ENCODE results near the gene PRKCQ.

The PRKCQ gene

DNA sequence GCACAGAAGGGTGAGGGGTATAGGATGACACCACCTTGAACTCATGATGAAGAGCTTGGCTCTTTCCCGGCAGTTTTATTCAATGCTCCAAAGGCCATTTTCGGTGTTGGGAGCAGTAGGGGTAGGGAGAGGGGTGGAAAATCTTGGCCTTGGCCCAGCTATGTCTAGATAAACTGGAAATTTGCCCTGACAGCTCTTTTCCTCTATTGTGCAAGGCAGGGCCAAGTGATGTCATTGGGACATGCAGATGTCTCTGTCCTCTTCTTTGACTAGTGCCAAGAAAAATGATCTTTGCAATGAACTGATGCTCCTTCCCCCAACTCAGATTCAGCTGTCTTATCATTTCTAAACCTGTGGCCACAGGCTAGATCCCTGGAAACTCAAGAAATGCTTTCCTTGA lies 27.7 kb upstream of the PRKCQ start:
- Histone ChIP-seq H3K9me3 (ENCODE audit: control insufficient read depth, low read length) (no peaks in the 10 kb centered on the region), H3K9ac (ENCODE audit: low read length) (no peak overlapping the region), H3K27me3 (replicated peaks; ENCODE audit: control insufficient read depth, insufficient read depth, low read length) (peaks cover 45% of the 10 kb centered on the region)

DNA sequence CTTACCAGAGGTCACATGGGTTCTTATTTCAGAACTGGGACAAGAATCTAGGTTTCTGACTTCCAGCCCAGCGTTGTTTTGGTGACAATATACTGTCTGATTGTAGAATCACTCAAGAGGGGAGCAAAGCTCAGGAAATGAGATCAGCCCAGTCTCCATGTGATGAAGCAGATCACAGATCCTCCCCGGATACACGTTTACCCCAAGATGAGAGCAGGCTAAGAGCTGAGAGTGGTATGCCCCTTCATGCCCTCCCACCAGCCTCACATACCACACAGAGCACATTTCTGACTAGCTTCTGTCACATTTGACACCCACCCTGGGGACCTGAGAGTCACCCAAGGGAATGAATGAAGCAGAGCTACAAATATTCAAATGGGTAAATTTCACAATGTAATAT lies 27.1 kb upstream of the PRKCQ start:
- peaks cover 45% of the 10 kb centered on the region for H3K27me3 ChIP-seq (replicated peaks; ENCODE audit: control insufficient read depth, insufficient read depth, low read length)
- no peak overlapping the region for H3K9ac ChIP-seq (ENCODE audit: low read length)
- no peaks in the 10 kb centered on the region for H3K36me3 ChIP-seq (ENCODE audit: control insufficient read depth, insufficient read depth, low read length, severe bottlenecking)
- no peaks in the 10 kb centered on the region for H3K4me1 ChIP-seq (ENCODE audit: control insufficient read depth, insufficient read depth, low read length)
- no peak overlapping the region for H3K4me3 ChIP-seq (ENCODE audit: low read length)
- no peaks in the 10 kb centered on the region for H3K9me3 ChIP-seq (ENCODE audit: control insufficient read depth, low read length)
- DNase-seq (ENCODE audit: low read depth), result no peak

More for the DNA sequence above, 27.7 kb upstream of the PRKCQ start:
- H3K4me3 ChIP-seq (ENCODE audit: low read length), result no peak overlapping the region
- DNase-seq (ENCODE audit: low read depth), result no peak
- H3K4me1 ChIP-seq (ENCODE audit: control insufficient read depth, insufficient read depth, low read length), result no peaks in the 10 kb centered on the region
- H3K36me3 ChIP-seq (ENCODE audit: control insufficient read depth, insufficient read depth, low read length, severe bottlenecking), result no peaks in the 10 kb centered on the region

DNA sequence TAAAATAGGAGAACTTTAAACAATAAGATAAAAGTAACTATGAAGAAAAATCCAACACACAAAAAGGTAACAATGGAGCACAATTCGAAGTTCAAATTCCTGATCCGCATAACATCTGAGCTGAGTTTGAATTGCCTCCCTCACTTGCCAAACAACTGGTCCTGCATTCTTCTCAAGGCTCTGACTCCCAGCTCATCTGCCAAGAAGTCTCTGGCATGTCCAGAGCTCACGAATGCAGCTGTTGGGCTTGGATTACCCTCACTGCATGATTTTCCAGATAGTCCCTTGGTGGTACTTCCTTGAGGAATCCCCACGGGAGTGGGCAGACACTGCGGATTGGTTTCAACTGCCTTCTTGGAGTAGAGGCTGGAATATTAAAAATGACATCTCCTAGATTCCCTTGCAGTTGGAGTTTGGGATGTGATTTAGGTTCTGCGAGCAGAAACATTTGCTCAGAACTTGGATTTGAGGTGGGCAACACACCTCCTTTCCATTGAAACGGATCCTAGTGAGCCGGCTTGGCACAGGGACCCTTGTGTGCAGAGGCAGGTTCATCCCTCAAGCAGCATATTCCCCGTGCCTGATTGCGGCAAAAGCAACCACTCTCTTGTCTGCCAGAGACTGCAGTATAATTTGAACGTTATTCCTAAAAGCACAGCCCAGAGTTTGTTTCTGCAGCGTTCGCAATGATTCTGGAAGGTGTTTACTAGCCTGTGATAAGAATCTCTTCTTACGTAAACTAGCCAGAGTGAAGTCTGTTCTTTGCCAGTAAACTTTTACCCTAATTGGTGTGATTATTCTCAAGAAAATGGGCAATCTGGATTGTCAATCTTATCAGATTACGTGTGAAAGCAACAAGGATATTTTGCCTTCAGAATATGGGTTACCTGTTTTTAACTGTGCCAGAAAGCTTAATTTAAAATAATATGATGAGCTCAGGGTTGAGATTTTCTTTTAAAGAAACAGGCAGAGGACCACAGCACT lies 23.4 kb upstream of the PRKCQ start:
- Histone ChIP-seq H3K27me3 (replicated peaks; ENCODE audit: control insufficient read depth, insufficient read depth, low read length) (peaks cover 33% of the 10 kb centered on the region), H3K9ac (ENCODE audit: low read length) (no peak overlapping the region), H3K4me1 (ENCODE audit: control insufficient read depth, insufficient read depth, low read length) (no peaks in the 10 kb centered on the region), H3K4me3 (ENCODE audit: low read length) (no peak overlapping the region), H3K9me3 (ENCODE audit: control insufficient read depth, low read length) (peaks cover 3% of the 10 kb centered on the region), H3K36me3 (ENCODE audit: control insufficient read depth, insufficient read depth, low read length, severe bottlenecking) (no peaks in the 10 kb centered on the region)
- no peak for DNase-seq (ENCODE audit: low read depth)

DNA sequence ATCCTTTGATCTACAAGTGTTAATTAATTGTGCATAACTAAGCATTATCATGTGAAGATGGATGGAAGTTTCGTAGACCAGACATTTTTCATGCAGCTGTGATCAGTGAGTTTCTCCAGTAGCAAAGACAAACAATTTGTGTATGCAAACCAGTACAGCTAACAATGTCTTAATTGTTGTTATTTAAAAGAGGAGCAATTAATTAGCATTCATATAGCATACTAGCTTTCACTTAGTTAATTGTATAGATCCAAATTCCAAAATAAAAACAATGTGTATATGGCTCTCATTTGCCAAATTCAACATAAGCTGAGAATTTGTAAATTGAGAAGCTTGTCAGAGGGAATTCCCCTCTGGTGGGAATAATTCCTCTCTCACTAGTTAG lies 22.6 kb upstream of the PRKCQ start:
- Histone ChIP-seq H3K9me3 (ENCODE audit: control insufficient read depth, low read length) (peaks cover 3% of the 10 kb centered on the region), H3K36me3 (ENCODE audit: control insufficient read depth, insufficient read depth, low read length, severe bottlenecking) (no peaks in the 10 kb centered on the region), H3K27me3 (replicated peaks; ENCODE audit: control insufficient read depth, insufficient read depth, low read length) (peaks cover 32% of the 10 kb centered on the region), H3K4me3 (ENCODE audit: low read length) (no peak overlapping the region), H3K9ac (ENCODE audit: low read length) (no peak overlapping the region), H3K4me1 (ENCODE audit: control insufficient read depth, insufficient read depth, low read length) (no peaks in the 10 kb centered on the region)
- DNase-seq (ENCODE audit: low read depth), result no peak

DNA sequence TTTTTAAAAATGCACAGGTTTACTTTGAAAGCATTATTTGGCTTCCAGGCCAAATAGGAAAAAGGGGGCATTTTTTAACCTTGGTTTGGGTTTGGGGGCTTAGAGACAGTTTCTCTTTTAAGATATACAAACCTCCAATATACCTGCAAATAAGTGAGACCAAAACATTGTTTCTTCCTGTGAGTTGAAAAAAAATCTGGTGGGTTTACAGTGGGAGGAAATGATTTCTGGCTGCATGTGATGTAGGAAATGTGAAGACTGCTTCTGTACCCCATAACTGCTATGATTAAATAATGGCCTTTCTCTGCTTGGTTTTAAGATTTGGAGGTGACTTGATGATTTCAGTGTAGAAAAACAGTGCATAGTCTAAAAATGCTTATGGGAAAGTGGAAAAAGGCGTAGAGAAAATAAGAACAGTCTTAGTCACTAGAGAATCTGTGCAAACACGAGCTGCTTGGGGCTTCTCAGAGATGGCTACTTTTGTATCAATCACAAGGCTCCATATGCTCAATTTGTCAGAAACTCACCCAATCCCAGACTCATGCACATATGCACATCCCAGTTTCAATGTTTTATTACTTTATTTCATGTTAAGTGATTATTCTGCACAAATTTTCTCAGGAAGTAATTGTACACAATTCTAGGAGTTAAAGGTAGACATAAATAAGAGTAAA lies 22.1 kb upstream of the PRKCQ start:
- peaks cover 3% of the 10 kb centered on the region for H3K9me3 ChIP-seq (ENCODE audit: control insufficient read depth, low read length)
- H3K4me1 ChIP-seq (ENCODE audit: control insufficient read depth, insufficient read depth, low read length), result no peaks in the 10 kb centered on the region

DNA sequence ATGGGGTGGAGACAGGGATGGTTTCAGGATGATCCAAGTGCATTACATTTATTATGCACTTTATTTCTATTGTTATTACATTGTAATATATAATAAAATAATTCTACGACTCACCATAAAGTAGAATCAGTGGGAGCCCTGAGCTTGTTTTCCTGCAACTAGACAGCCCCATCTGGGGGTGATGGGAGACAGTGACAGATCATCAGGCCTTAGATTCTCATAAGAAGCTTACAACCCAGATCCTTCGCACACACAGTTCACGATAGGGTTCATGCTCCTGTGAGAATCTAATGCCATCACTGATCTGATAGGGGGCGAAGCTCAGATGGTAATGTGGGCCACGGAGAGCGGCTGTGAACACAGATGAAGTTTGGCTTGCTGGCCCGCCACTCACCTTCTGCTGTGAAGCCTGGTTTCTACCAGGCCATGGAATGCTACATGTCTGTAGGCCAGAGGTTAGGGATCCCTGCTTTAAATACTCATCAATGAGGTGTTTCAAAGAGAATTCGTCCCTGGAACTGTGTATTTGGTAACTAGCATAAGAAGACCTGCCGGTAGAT lies 21.2 kb upstream of the PRKCQ start:
- Histone ChIP-seq H3K4me1 (ENCODE audit: control insufficient read depth, insufficient read depth, low read length) (no peaks in the 10 kb centered on the region), H3K27me3 (replicated peaks; ENCODE audit: control insufficient read depth, insufficient read depth, low read length) (peaks cover 27% of the 10 kb centered on the region), H3K9ac (ENCODE audit: low read length) (no peak overlapping the region), H3K9me3 (ENCODE audit: control insufficient read depth, low read length) (peaks cover 3% of the 10 kb centered on the region), H3K4me3 (ENCODE audit: low read length) (no peak overlapping the region), H3K36me3 (ENCODE audit: control insufficient read depth, insufficient read depth, low read length, severe bottlenecking) (no peaks in the 10 kb centered on the region)
- DNase-seq (ENCODE audit: low read depth), result no peak

More for the DNA sequence above, 22.1 kb upstream of the PRKCQ start:
- no peak overlapping the region for H3K9ac ChIP-seq (ENCODE audit: low read length)
- no peak for DNase-seq (ENCODE audit: low read depth)
- H3K36me3 ChIP-seq (ENCODE audit: control insufficient read depth, insufficient read depth, low read length, severe bottlenecking), result no peaks in the 10 kb centered on the region
- no peak overlapping the region for H3K4me3 ChIP-seq (ENCODE audit: low read length)
- peaks cover 31% of the 10 kb centered on the region for H3K27me3 ChIP-seq (replicated peaks; ENCODE audit: control insufficient read depth, insufficient read depth, low read length)

DNA sequence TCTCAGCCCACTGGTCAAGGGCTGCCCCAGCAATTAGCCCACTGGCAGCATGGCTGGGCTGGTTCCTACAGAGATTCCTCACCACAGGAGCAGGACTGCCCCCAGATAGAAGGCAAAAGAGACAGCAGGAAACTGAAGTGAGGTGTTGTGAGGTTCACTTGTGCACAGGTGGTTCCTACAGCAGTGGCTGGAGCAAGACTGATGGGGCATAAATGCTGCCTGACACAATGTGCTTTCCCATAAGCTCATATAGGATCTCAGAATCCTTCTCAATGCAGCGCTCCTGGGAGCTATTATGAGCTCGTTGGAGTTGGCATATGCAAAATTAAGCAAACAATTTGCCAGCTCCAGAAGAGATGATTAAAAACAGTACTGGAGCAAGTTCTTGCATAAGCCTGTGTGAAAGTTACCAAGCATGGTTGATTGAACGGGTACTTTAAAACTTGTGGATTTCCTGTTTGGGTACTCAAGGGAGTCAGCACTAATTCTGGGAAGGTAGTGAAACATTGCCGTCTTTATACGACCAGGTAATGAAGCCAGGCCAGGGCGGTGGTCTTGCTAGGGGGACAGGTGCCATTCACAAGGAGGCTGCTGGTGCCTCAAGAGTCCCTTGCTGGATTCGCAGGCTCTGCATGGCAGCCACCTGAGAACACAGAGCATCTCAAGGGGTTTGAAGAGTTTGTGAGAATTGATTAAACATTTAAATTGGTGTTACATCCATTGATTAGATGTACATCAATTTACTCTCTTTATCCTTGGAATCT lies 20.3 kb upstream of the PRKCQ start:
- H3K4me1 ChIP-seq (ENCODE audit: control insufficient read depth, insufficient read depth, low read length), result no peaks in the 10 kb centered on the region
- peaks cover 3% of the 10 kb centered on the region for H3K9me3 ChIP-seq (ENCODE audit: control insufficient read depth, low read length)
- no peak for DNase-seq (ENCODE audit: low read depth)
- no peaks in the 10 kb centered on the region for H3K36me3 ChIP-seq (ENCODE audit: control insufficient read depth, insufficient read depth, low read length, severe bottlenecking)
- H3K27me3 ChIP-seq (replicated peaks; ENCODE audit: control insufficient read depth, insufficient read depth, low read length), result peaks cover 24% of the 10 kb centered on the region
- H3K4me3 ChIP-seq (ENCODE audit: low read length), result no peak overlapping the region
- no peak overlapping the region for H3K9ac ChIP-seq (ENCODE audit: low read length)

DNA sequence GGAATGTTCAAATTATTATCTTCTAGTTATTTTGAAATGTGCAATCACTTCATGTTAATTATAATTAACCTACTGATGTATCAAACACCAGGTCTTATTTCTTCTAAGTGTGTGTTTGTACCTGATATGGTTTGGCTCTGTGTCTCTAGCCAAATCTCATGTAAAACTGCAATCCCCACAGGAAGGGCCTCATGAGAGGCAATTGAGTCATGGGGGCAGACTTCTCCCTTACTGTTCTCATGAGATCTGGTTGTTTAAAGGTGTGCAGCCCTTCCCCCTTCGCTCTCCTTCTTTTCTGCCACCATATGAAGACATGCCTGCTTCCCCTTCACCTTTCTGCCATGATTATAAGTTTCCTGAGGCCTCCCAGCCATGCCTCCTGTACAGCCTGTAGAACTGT lies 18.6 kb upstream of the PRKCQ start:
- no peaks in the 10 kb centered on the region for H3K36me3 ChIP-seq (ENCODE audit: control insufficient read depth, insufficient read depth, low read length, severe bottlenecking)
- peaks cover 14% of the 10 kb centered on the region for H3K27me3 ChIP-seq (replicated peaks; ENCODE audit: control insufficient read depth, insufficient read depth, low read length)
- H3K4me1 ChIP-seq (ENCODE audit: control insufficient read depth, insufficient read depth, low read length), result no peaks in the 10 kb centered on the region
- H3K9me3 ChIP-seq (ENCODE audit: control insufficient read depth, low read length), result peaks cover 3% of the 10 kb centered on the region
- no peak overlapping the region for H3K4me3 ChIP-seq (ENCODE audit: low read length)
- H3K9ac ChIP-seq (ENCODE audit: low read length), result no peak overlapping the region
- DNase-seq (ENCODE audit: low read depth), result no peak

DNA sequence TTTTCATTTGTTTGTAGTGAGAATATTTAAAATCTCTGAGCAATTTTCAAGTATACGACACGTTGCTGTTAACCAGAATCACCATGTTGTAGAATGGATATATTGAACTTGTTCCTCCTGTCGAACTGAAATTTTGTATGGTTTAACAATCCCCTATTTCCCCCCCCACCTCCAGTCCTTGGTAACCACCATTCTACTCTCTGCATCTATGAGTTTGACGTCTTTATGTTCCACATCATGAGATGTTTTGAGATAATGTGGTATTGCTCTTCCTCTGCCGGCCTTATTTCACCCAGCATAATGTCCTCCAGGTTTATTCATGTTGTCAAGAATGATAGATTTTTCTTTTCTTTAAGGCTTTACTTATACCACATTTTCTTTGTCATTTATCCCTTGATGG lies 17.4 kb upstream of the PRKCQ start:
- no peaks in the 10 kb centered on the region for H3K4me1 ChIP-seq (ENCODE audit: control insufficient read depth, insufficient read depth, low read length)
- peaks cover 4% of the 10 kb centered on the region for H3K27me3 ChIP-seq (replicated peaks; ENCODE audit: control insufficient read depth, insufficient read depth, low read length)
- H3K9me3 ChIP-seq (ENCODE audit: control insufficient read depth, low read length), result peaks cover 3% of the 10 kb centered on the region
- DNase-seq (ENCODE audit: low read depth), result no peak
- no peak overlapping the region for H3K4me3 ChIP-seq (ENCODE audit: low read length)
- H3K9ac ChIP-seq (ENCODE audit: low read length), result no peak overlapping the region
- no peaks in the 10 kb centered on the region for H3K36me3 ChIP-seq (ENCODE audit: control insufficient read depth, insufficient read depth, low read length, severe bottlenecking)

DNA sequence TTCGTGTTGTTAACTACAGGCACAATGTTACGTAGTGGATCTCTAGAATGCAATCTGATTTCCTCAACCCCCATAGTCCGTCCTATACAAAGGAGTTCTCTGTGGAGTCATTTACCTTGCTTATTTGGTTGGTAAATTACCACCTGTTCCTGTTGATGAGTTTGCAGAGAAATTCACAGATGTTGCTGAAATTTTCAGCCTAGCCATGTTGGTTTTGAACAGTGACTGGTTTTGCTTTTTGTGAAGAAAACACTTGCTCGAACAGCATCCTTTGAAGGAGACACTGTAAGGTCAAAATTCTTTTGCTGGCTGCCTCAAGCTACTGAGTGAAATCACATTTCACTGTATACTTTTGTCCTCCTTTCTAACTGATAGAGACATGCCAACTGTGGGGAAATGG lies 15.4 kb upstream of the PRKCQ start:
- Histone ChIP-seq H3K4me1 (ENCODE audit: control insufficient read depth, insufficient read depth, low read length) (no peaks in the 10 kb centered on the region), H3K27me3 (replicated peaks; ENCODE audit: control insufficient read depth, insufficient read depth, low read length) (peaks cover 8% of the 10 kb centered on the region), H3K4me3 (ENCODE audit: low read length) (no peak overlapping the region), H3K9ac (ENCODE audit: low read length) (no peak overlapping the region), H3K36me3 (ENCODE audit: control insufficient read depth, insufficient read depth, low read length, severe bottlenecking) (no peaks in the 10 kb centered on the region), H3K9me3 (ENCODE audit: control insufficient read depth, low read length) (peaks cover 3% of the 10 kb centered on the region)
- no peak for DNase-seq (ENCODE audit: low read depth)

DNA sequence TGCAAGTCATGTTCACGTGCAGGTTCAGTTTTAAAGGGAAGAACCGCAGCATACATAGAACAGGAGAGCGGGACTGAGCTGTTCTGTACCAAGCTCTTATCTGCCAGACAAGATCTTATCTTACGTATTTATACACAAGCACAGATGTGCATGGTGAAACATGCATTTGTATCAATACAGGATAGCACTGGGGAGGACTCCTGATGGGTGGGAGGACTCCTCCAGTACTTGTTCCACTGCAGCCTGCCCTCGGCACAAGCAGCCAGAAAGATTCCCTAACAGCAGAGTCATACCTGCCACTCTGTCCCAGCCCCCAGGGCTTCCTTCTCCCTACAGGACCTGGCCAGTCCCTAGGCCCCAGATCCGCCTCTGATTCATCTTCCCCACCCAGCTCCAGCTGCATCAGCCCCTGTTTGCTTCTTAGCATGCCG lies 13.2 kb upstream of the PRKCQ start:
- no peak for DNase-seq (ENCODE audit: low read depth)
- H3K27me3 ChIP-seq (replicated peaks; ENCODE audit: control insufficient read depth, insufficient read depth, low read length), result peaks cover 25% of the 10 kb centered on the region

More for the DNA sequence above, 13.2 kb upstream of the PRKCQ start:
- no peaks in the 10 kb centered on the region for H3K9me3 ChIP-seq (ENCODE audit: control insufficient read depth, low read length)
- no peak overlapping the region for H3K9ac ChIP-seq (ENCODE audit: low read length)
- H3K4me3 ChIP-seq (ENCODE audit: low read length), result no peak overlapping the region
- no peaks in the 10 kb centered on the region for H3K36me3 ChIP-seq (ENCODE audit: control insufficient read depth, insufficient read depth, low read length, severe bottlenecking)
- no peaks in the 10 kb centered on the region for H3K4me1 ChIP-seq (ENCODE audit: control insufficient read depth, insufficient read depth, low read length)

Measured in adipocyte (in vitro differentiated cells).